ENCODE results near the gene ZNF428.
"Not testable (repeated sequence)": the region's sequence is repeated elsewhere in the genome, so short reads cannot be mapped to it uniquely, and the experiment has no call there.

The ZNF428 gene

DNA sequence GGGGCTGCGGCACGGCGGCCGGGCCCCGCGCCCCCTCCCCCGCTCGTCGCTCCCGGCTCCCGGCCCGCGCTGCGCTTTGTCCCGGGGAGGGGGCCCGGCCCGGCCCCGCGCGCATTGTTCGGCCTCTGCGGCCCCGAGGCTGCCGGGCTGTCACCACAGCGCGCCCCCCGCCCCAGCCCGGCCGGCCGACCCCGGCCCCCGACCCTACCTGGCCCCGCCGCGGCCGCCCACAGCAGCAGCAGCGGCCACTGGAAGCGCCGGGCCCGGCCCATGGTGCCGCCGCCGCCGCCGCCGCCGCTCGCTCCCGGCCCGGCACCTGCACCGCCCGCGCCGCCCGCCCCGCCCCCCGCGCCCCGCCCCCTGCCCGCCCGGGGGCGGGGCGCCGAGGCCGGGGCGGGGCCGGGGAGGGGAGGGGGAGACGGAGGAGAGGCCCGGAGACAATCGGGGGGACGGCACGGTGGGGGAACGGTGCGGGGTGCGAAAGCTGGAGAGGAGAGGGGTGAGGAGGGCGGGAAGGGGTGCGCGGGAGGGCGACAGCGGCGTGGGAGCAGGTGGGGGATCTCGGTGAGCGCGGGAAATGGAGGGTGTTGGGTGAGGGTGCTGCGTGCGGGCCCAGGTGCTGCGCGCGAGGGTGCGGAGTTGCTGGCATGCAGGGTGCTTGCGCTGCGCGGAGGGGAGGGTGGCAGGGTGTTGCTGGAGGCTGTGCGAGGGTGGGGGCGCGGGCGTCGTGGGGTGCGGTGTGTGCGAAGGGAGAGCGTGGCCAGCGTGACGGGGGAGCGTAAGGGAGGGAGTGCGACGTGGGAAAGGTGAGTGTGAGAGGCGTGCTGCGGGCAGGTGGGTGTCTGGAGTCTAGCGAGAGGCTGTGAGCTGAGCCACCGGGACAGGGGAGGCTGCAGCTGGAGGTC, 20.3 kb upstream of the ZNF428 start, which contains the start of gene CADM4:
Gene CADM4, minus strand, starts transcription at position 332 of the 905 bp plus-strand sequence. Its CDS starts 60 bp downstream, at position 272.
- Histone ChIP-seq H3K4me1 (ENCODE audit: control insufficient read depth, insufficient read depth, low read length) (peaks cover 20% of the 10 kb centered on the region), H3K9me3 (ENCODE audit: control insufficient read depth, insufficient read depth, low read length) (no peaks in the 10 kb centered on the region), H3K27me3 (ENCODE audit: control insufficient read depth, insufficient read depth, low read length) (peaks cover 49% of the 10 kb centered on the region), H3K9ac (ENCODE audit: low read depth, low read length) (no peak within 1 kb of the TSS), H3K27ac (ENCODE audit: low read depth, low read length) (no peak within 1 kb of the TSS), H3K4me3 (ENCODE audit: low read depth, low read length) (peak within 1 kb of the TSS; percentile 76), H3K36me3 (ENCODE audit: control insufficient read depth, insufficient read depth, low read length) (no peaks in the 10 kb centered on the region)

DNA sequence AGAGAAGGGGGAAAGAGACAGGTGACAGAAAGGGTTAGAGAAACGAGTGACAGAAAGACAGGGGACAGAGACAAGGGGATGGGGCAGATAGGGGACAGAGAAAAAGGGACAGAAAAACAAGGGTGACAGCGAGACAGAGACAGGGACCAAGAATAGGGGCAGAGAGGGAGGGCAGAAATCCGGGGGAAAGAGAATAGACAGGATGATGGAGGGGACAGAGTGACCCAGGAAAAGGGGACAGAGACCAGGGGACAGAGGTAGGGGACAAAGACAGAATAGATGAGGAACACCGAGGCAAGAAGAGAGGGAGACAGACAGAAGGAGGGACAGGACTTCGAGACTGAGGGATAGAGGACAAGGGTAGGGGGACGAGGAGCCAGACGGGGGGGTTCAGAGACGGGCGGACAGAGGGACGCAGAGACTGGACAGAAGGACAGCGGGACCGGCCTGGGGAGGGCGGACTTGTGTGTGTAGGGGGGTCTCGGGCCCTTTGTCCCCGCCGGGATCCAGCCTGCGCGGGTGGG, 19.6 kb upstream of the ZNF428 start:
- Histone ChIP-seq H3K9ac (ENCODE audit: low read depth, low read length) (no peak overlapping the region), H3K4me1 (ENCODE audit: control insufficient read depth, insufficient read depth, low read length) (peaks cover 23% of the 10 kb centered on the region), H3K36me3 (ENCODE audit: control insufficient read depth, insufficient read depth, low read length) (no peaks in the 10 kb centered on the region), H3K9me3 (ENCODE audit: control insufficient read depth, insufficient read depth, low read length) (no peaks in the 10 kb centered on the region), H3K27ac (ENCODE audit: low read depth, low read length) (no peak overlapping the region), H3K4me3 (ENCODE audit: low read depth, low read length) (peak overlapping the region; percentile 72), H3K27me3 (ENCODE audit: control insufficient read depth, insufficient read depth, low read length) (peaks cover 50% of the 10 kb centered on the region)

DNA sequence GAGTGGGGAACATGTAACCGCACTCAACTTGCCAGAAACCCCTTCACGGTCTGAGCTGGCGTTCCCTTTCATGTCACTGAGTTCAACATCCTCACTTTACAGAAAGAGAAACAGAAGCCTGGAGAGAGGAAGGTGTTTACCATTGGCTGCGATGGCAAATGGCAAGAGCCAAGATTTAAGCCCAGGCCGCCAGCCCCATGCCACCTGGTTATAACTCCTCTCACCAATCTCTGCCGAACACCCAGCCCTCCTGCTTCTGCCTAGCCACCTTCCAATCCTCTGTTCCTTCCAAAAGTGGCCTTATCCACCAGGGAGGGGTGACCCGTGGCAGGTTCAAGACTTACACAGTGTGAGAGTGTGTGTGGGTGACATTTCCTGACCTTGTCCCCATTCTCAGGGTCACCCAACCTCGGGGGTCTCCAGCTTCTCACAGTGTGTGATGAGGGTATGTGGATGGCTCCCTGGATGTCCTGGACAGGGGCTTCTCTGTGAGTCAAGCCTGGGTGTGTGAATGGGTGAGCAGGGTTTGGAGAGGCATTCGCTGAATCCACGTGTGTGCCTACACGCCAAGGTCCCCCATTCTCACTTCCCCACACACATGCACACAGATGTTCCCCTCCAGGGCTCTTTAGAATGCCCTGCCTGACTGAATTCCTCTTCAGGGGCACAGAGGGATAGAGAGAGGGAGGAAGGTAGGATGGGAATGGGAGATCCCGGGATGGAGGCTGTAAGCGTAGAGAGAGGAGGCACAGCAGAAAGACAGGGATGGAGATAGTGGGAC, 19.0 kb upstream of the ZNF428 start:
- Histone ChIP-seq H3K27ac (ENCODE audit: low read depth, low read length) (no peak overlapping the region), H3K9ac (ENCODE audit: low read depth, low read length) (no peak overlapping the region), H3K4me3 (ENCODE audit: low read depth, low read length) (peak overlapping the region; percentile 72), H3K27me3 (ENCODE audit: control insufficient read depth, insufficient read depth, low read length) (peaks cover 52% of the 10 kb centered on the region), H3K36me3 (ENCODE audit: control insufficient read depth, insufficient read depth, low read length) (no peaks in the 10 kb centered on the region), H3K9me3 (ENCODE audit: control insufficient read depth, insufficient read depth, low read length) (no peaks in the 10 kb centered on the region), H3K4me1 (ENCODE audit: control insufficient read depth, insufficient read depth, low read length) (peaks cover 23% of the 10 kb centered on the region)

DNA sequence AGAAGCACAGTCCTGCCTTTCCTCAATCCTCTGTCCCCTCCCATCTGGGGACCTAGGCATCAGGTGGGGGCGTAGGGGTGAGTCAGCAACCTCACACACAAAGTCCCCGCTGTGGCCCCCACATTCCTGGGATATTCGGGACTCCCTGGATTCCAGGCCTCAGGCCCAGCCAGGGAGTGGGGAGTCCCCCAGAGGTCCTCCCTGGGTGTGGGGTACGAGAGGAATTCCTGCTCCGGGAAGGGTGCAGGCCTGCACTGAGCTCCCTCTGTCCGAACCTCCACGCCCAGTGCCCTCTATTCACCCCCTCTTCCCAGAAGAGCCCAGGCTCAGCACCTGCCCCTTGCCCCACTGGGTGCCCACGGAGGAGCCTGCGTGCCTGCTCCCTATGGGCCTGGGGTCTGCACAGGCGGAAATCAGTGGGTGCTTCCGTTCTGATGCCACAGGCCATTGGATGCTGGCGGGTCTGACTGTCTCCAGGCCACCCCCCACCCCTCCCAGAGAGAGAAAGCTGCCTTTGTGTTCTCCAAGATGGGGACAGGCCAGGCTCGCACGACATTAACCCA, 16.8 kb upstream of the ZNF428 start:
- peak overlapping the region; percentile 16; the same call in 1 of the 2 replicates for H3K4me3 ChIP-seq (ENCODE audit: low read depth, low read length)
- no peaks in the 10 kb centered on the region for H3K9me3 ChIP-seq (ENCODE audit: control insufficient read depth, insufficient read depth, low read length)
- H3K27ac ChIP-seq (ENCODE audit: low read depth, low read length) = peak overlapping the region; percentile 60
- H3K36me3 ChIP-seq (ENCODE audit: control insufficient read depth, insufficient read depth, low read length) = no peaks in the 10 kb centered on the region
- H3K9ac ChIP-seq (ENCODE audit: low read depth, low read length) = no peak overlapping the region
- H3K4me1 ChIP-seq (ENCODE audit: control insufficient read depth, insufficient read depth, low read length) = peaks cover 23% of the 10 kb centered on the region
- H3K27me3 ChIP-seq (ENCODE audit: control insufficient read depth, insufficient read depth, low read length) = peaks cover 45% of the 10 kb centered on the region

DNA sequence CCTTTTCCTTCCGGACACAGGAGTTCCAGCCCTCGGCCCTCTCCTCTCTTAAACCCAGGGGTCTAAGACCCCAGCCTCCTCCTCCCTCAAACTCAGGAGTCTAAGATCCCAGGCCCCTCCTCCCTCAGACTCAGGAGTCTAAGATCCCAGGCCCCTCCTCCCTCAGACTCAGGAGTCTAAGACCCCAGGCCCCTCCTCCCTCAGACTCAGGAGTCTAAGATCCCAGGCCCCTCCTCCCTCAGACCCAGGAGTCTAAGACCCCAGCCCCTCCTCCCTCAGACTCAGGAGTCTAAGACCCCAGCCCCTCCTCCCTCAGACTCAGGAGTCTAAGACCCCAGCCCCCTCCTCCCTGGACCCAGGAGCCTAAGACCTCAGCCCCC, 16.1 kb upstream of the ZNF428 start:
- H3K9ac ChIP-seq (ENCODE audit: low read depth, low read length) = not testable (repeated sequence)
- peak overlapping the region; percentile 59 for H3K4me3 ChIP-seq (ENCODE audit: low read depth, low read length)

DNA sequence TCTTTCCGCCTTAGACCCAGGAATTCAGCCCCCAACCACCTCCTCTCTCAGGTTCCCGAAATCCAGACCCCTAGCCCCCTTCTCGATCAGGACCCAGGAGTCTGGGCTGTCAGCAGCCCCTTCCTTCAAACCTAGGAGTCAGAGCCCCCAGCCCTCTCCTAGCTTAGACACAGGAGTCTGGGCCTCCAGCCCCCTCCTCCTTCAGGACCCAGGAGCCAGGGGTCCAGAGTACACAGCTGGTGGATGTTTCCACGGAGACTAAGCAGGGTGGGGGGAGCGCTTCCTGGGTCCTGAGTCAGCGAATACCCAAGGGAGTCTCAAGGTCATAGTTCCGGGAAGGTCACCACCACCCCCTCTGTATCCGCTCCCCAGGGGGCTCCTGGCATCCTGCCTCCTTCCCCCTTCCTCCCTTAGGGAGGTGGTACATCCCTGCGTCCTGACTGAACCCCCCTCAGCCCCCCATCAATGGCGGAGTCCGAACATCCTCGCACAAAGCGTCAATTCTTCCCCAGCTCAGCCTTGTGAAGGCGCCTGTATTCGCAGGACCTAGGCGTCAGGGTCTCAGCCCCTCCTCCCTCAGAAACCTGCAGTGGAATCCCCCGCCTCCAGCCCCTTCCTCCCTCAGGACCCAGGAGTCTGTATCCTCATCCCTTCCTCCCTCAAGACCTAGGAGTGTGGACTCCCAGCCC, 15.6 kb upstream of the ZNF428 start:
- Histone ChIP-seq H3K4me3 (ENCODE audit: low read depth, low read length) (peak overlapping the region; percentile 59), H3K9me3 (ENCODE audit: control insufficient read depth, insufficient read depth, low read length) (no peaks in the 10 kb centered on the region), H3K27ac (ENCODE audit: low read depth, low read length) (peak overlapping the region; percentile 64), H3K36me3 (ENCODE audit: control insufficient read depth, insufficient read depth, low read length) (no peaks in the 10 kb centered on the region), H3K27me3 (ENCODE audit: control insufficient read depth, insufficient read depth, low read length) (peaks cover 33% of the 10 kb centered on the region), H3K9ac (ENCODE audit: low read depth, low read length) (peak overlapping the region; percentile 58), H3K4me1 (ENCODE audit: control insufficient read depth, insufficient read depth, low read length) (peaks cover 23% of the 10 kb centered on the region)

More for the DNA sequence above, 16.1 kb upstream of the ZNF428 start:
- not testable (repeated sequence) for H3K36me3 ChIP-seq (ENCODE audit: control insufficient read depth, insufficient read depth, low read length); H3K9me3 ChIP-seq (ENCODE audit: control insufficient read depth, insufficient read depth, low read length)
- Histone ChIP-seq H3K4me1 (ENCODE audit: control insufficient read depth, insufficient read depth, low read length) (peaks cover 23% of the 10 kb centered on the region), H3K27ac (ENCODE audit: low read depth, low read length) (peak overlapping the region; percentile 64), H3K27me3 (ENCODE audit: control insufficient read depth, insufficient read depth, low read length) (peaks cover 38% of the 10 kb centered on the region)

DNA sequence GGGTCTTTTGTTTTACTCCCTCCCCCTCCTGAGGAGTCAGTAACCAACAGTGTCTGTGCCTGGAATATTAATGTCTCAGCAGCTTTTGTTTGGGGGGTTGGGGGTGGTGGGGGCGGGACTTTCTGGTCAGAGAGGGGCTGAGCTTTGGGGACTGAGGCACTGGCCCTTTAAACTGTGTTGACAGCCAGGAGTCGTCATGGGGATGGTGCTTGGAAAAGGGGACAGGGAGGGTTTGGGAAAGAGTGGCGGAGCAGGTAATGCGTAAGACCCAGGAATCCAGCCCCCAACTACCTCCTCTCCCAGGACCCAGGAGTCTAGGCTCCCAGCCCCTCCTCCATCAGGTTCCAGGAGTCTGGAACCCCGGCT, 15.1 kb upstream of the ZNF428 start:
- Histone ChIP-seq H3K9ac (ENCODE audit: low read depth, low read length) (peak overlapping the region; percentile 58; the same call in 1 of the 2 replicates), H3K27ac (ENCODE audit: low read depth, low read length) (no peak overlapping the region), H3K4me3 (ENCODE audit: low read depth, low read length) (peak overlapping the region; percentile 59)

DNA sequence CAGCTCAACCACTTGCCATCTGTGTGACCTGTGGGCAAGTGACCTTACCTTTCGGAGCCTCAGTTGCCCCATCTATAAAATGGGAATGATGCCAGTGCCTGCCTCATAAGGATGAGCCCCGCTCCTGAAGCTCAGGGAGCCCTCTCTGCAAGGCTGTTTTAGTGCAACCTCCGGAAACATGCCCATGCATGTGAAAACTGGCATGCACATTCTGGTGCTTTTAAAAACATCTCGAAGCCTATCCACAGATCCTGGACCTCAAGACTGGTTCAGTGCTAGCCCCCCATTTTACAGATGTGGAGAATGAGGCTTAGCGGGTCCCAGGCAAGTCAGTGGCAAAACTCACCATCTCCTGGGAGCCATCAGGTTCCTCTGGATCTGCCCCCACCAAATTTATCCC, 14.6 kb upstream of the ZNF428 start:
- peaks cover 27% of the 10 kb centered on the region for H3K27me3 ChIP-seq (ENCODE audit: control insufficient read depth, insufficient read depth, low read length)
- H3K4me3 ChIP-seq (ENCODE audit: low read depth, low read length) = no peak overlapping the region
- H3K27ac ChIP-seq (ENCODE audit: low read depth, low read length) = no peak overlapping the region
- H3K9me3 ChIP-seq (ENCODE audit: control insufficient read depth, insufficient read depth, low read length) = no peaks in the 10 kb centered on the region
- H3K9ac ChIP-seq (ENCODE audit: low read depth, low read length) = no peak overlapping the region
- no peaks in the 10 kb centered on the region for H3K36me3 ChIP-seq (ENCODE audit: control insufficient read depth, insufficient read depth, low read length)
- peaks cover 21% of the 10 kb centered on the region for H3K4me1 ChIP-seq (ENCODE audit: control insufficient read depth, insufficient read depth, low read length)

More for the DNA sequence above, 15.1 kb upstream of the ZNF428 start:
- Histone ChIP-seq H3K9me3 (ENCODE audit: control insufficient read depth, insufficient read depth, low read length) (no peaks in the 10 kb centered on the region), H3K4me1 (ENCODE audit: control insufficient read depth, insufficient read depth, low read length) (peaks cover 23% of the 10 kb centered on the region), H3K27me3 (ENCODE audit: control insufficient read depth, insufficient read depth, low read length) (peaks cover 31% of the 10 kb centered on the region), H3K36me3 (ENCODE audit: control insufficient read depth, insufficient read depth, low read length) (no peaks in the 10 kb centered on the region)

DNA sequence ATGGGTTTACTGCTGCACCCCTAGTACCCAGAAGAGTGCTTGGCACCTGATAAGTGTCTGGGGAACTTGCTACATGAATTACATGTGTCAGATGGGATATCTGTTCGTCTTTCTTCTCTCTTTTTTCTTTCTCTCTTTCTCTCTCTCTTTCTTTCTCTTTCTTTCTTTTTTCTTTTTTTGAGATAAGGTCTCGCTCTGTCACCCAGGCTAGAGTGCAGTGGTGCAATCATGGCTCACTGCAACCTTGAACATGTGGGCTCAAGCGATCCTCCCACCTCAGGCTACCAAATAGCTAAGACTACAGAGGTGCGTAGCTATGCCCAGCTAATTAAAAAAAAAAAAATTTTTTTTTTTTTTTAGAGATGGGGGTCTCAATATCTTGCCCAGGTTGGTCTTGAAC, 14.1 kb upstream of the ZNF428 start:
- H3K27me3 ChIP-seq (ENCODE audit: control insufficient read depth, insufficient read depth, low read length) = peaks cover 26% of the 10 kb centered on the region
- no peak overlapping the region for H3K4me3 ChIP-seq (ENCODE audit: low read depth, low read length)
- H3K9ac ChIP-seq (ENCODE audit: low read depth, low read length) = no peak overlapping the region
- no peaks in the 10 kb centered on the region for H3K9me3 ChIP-seq (ENCODE audit: control insufficient read depth, insufficient read depth, low read length)
- H3K4me1 ChIP-seq (ENCODE audit: control insufficient read depth, insufficient read depth, low read length) = peaks cover 17% of the 10 kb centered on the region
- H3K36me3 ChIP-seq (ENCODE audit: control insufficient read depth, insufficient read depth, low read length) = no peaks in the 10 kb centered on the region
- no peak overlapping the region for H3K27ac ChIP-seq (ENCODE audit: low read depth, low read length)

DNA sequence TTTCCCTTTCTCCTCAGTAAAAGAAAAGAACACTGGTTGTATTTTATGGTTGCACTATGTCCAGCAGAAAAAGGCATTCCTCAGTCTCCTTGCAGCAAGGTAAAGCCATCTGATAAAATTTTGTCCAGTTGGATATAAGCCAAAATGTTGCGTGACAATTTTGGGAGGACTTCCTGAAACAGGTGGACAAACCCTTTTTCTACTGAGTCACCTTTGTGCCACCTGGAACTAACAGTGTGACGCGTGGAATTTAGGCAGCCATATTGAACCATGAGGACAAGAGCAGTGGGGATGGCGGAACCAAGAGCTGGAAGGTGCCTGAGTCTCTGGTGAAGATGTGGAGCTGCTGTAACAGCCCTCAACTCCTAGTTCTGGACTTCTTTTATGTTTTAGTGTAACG, 12.1 kb upstream of the ZNF428 start:
- H3K4me3 ChIP-seq (ENCODE audit: low read depth, low read length) = no peak overlapping the region
- H3K36me3 ChIP-seq (ENCODE audit: control insufficient read depth, insufficient read depth, low read length) = no peaks in the 10 kb centered on the region
- H3K9me3 ChIP-seq (ENCODE audit: control insufficient read depth, insufficient read depth, low read length) = no peaks in the 10 kb centered on the region
- peaks cover 17% of the 10 kb centered on the region for H3K4me1 ChIP-seq (ENCODE audit: control insufficient read depth, insufficient read depth, low read length)
- peaks cover 7% of the 10 kb centered on the region; the same call in 1 of the 2 replicates for H3K27me3 ChIP-seq (ENCODE audit: control insufficient read depth, insufficient read depth, low read length)
- no peak overlapping the region for H3K27ac ChIP-seq (ENCODE audit: low read depth, low read length)
- H3K9ac ChIP-seq (ENCODE audit: low read depth, low read length) = no peak overlapping the region

All from HUES48 (cell line).